ENCODE results near the gene DNLZ.

The DNLZ gene

GRCh38 chr9:136336881-136337280 is 26.7 kb downstream of the DNLZ start:
- TF ChIP-seq POLR2AphosphoS5 (IDR thresholded peaks at IDR 0.05; ENCODE audit: low read depth, low read length) = no peak
- DNase-seq (ENCODE audit: insufficient read length, low spot score) (no peak), FAIRE-seq (no peak)

GRCh38 chr9:136336156-136336870 is 27.2 kb downstream of the DNLZ start:
- FAIRE-seq = no peak
- no peak for TF ChIP-seq TAF1 (IDR thresholded peaks at IDR 0.05; ENCODE audit: low read depth, low read length)
- TF ChIP-seq PAX5 (IDR thresholded peaks at IDR 0.05; ENCODE audit: insufficient read depth, low read length, severe bottlenecking) = no peak
- no peak for TF ChIP-seq POU2F2 (IDR thresholded peaks at IDR 0.05; ENCODE audit: low read depth, low read length)
- no peak for TF ChIP-seq POLR2AphosphoS5 (IDR thresholded peaks at IDR 0.05; ENCODE audit: low read depth, low read length)
- no peak for TF ChIP-seq SPI1 (IDR thresholded peaks at IDR 0.05; ENCODE audit: low read depth, low read length)
- TF ChIP-seq POLR2A (IDR thresholded peaks at IDR 0.05; ENCODE audit: low read depth, low read length) = no peak
- DNase-seq (ENCODE audit: insufficient read length, low spot score) = no peak

- no peak for FAIRE-seq
- no peak for TF ChIP-seq POLR2AphosphoS5 (IDR thresholded peaks at IDR 0.05; ENCODE audit: low read depth, low read length)
- TF ChIP-seq PAX5 (IDR thresholded peaks at IDR 0.05; ENCODE audit: insufficient read depth, low read length, severe bottlenecking) = no peak
- TF ChIP-seq SPI1 (IDR thresholded peaks at IDR 0.05; ENCODE audit: low read depth, low read length) = no peak
- TF ChIP-seq POLR2A (IDR thresholded peaks at IDR 0.05; ENCODE audit: low read depth, low read length) = no peak
- no peak for TF ChIP-seq POU2F2 (IDR thresholded peaks at IDR 0.05; ENCODE audit: low read depth, low read length)
- TF ChIP-seq TAF1 (IDR thresholded peaks at IDR 0.05; ENCODE audit: low read depth, low read length) = no peak
Measured at GRCh38 chr9:136335296-136336155, 28.0 kb downstream of the DNLZ start.

GRCh38 chr9:136334541-136334940 is 29.0 kb downstream of the DNLZ start:
- DNase-seq (ENCODE audit: insufficient read length, low spot score) = no peak
- no peak for FAIRE-seq
- TF ChIP-seq POLR2AphosphoS5 (IDR thresholded peaks at IDR 0.05; ENCODE audit: low read depth, low read length) (no peak), POLR2A (IDR thresholded peaks at IDR 0.05; ENCODE audit: low read depth, low read length) (no peak), SPI1 (IDR thresholded peaks at IDR 0.05; ENCODE audit: low read depth, low read length) (no peak), PAX5 (IDR thresholded peaks at IDR 0.05; ENCODE audit: insufficient read depth, low read length, severe bottlenecking) (no peak), POU2F2 (IDR thresholded peaks at IDR 0.05; ENCODE audit: low read depth, low read length) (no peak), TAF1 (IDR thresholded peaks at IDR 0.05; ENCODE audit: low read depth, low read length) (no peak)

More at GRCh38 chr9:136335296-136336155, 28.0 kb downstream of the DNLZ start:
- DNase-seq (ENCODE audit: insufficient read length, low spot score) = no peak

- TF ChIP-seq POLR2AphosphoS5 (IDR thresholded peaks at IDR 0.05; ENCODE audit: low read depth, low read length) (no peak), POU2F2 (IDR thresholded peaks at IDR 0.05; ENCODE audit: low read depth, low read length) (no peak), TAF1 (IDR thresholded peaks at IDR 0.05; ENCODE audit: low read depth, low read length) (no peak), SPI1 (IDR thresholded peaks at IDR 0.05; ENCODE audit: low read depth, low read length) (no peak), PAX5 (IDR thresholded peaks at IDR 0.05; ENCODE audit: insufficient read depth, low read length, severe bottlenecking) (no peak), POLR2A (IDR thresholded peaks at IDR 0.05; ENCODE audit: low read depth, low read length) (no peak)
- DNase-seq (ENCODE audit: insufficient read length, low spot score) (no peak), FAIRE-seq (no peak)
Measured at GRCh38 chr9:136333486-136333885, 30.1 kb downstream of the DNLZ start.

GRCh38 chr9:136333045-136333444 is 30.5 kb downstream of the DNLZ start:
- no peak for TF ChIP-seq TAF1 (IDR thresholded peaks at IDR 0.05; ENCODE audit: low read depth, low read length)
- TF ChIP-seq POLR2A (IDR thresholded peaks at IDR 0.05; ENCODE audit: low read depth, low read length) = no peak
- TF ChIP-seq SPI1 (IDR thresholded peaks at IDR 0.05; ENCODE audit: low read depth, low read length) = no peak
- no peak for TF ChIP-seq POU2F2 (IDR thresholded peaks at IDR 0.05; ENCODE audit: low read depth, low read length)
- FAIRE-seq (no peak), DNase-seq (ENCODE audit: insufficient read length, low spot score) (no peak)

- no peak for TF ChIP-seq POLR2A (IDR thresholded peaks at IDR 0.05; ENCODE audit: low read depth, low read length)
- TF ChIP-seq TAF1 (IDR thresholded peaks at IDR 0.05; ENCODE audit: low read depth, low read length) = no peak
- TF ChIP-seq SPI1 (IDR thresholded peaks at IDR 0.05; ENCODE audit: low read depth, low read length) = no peak
- no peak for TF ChIP-seq POLR2AphosphoS5 (IDR thresholded peaks at IDR 0.05; ENCODE audit: low read depth, low read length)
- TF ChIP-seq POU2F2 (IDR thresholded peaks at IDR 0.05; ENCODE audit: low read depth, low read length) = no peak
- no peak for TF ChIP-seq PAX5 (IDR thresholded peaks at IDR 0.05; ENCODE audit: insufficient read depth, low read length, severe bottlenecking)
- FAIRE-seq = no peak
- no peak for DNase-seq (ENCODE audit: insufficient read length, low spot score)
Measured at GRCh38 chr9:136332482-136332983, 31.0 kb downstream of the DNLZ start.

GRCh38 chr9:136331556-136332481 is 31.7 kb downstream of the DNLZ start:
- no peak for TF ChIP-seq POLR2A (IDR thresholded peaks at IDR 0.05; ENCODE audit: low read depth, low read length)
- TF ChIP-seq PAX5 (IDR thresholded peaks at IDR 0.05; ENCODE audit: insufficient read depth, low read length, severe bottlenecking) = no peak
- TF ChIP-seq POU2F2 (IDR thresholded peaks at IDR 0.05; ENCODE audit: low read depth, low read length) = no peak
- no peak for TF ChIP-seq SPI1 (IDR thresholded peaks at IDR 0.05; ENCODE audit: low read depth, low read length)
- no peak for TF ChIP-seq TAF1 (IDR thresholded peaks at IDR 0.05; ENCODE audit: low read depth, low read length)
- no peak for TF ChIP-seq POLR2AphosphoS5 (IDR thresholded peaks at IDR 0.05; ENCODE audit: low read depth, low read length)
- DNase-seq (ENCODE audit: insufficient read length, low spot score) (no peak), FAIRE-seq (no peak)

GRCh38 chr9:136331030-136331429 is 32.5 kb downstream of the DNLZ start:
- no peak for DNase-seq (ENCODE audit: insufficient read length, low spot score)
- TF ChIP-seq POLR2A (IDR thresholded peaks at IDR 0.05; ENCODE audit: low read depth, low read length) (no peak), PAX5 (IDR thresholded peaks at IDR 0.05; ENCODE audit: insufficient read depth, low read length, severe bottlenecking) (no peak), POU2F2 (IDR thresholded peaks at IDR 0.05; ENCODE audit: low read depth, low read length) (no peak), TAF1 (IDR thresholded peaks at IDR 0.05; ENCODE audit: low read depth, low read length) (no peak), SPI1 (IDR thresholded peaks at IDR 0.05; ENCODE audit: low read depth, low read length) (no peak), POLR2AphosphoS5 (IDR thresholded peaks at IDR 0.05; ENCODE audit: low read depth, low read length) (no peak)
- FAIRE-seq = no peak

Data from GM12891 (cell line).